GM18909 (cell line): Measurements from ENCODE around the gene GRB2.
"Not testable (repeated sequence)": the region's sequence is repeated elsewhere in the genome, so short reads cannot be mapped to it uniquely, and the experiment has no call there.

Experiments used
- ATAC-seq: cut with Tn5 transposase; IDR thresholded peaks from one replicate; pipeline ENCODE4 v1.9.1; 2021; ENCODE audit warnings: mild to moderate bottlenecking; ENCODE audit not compliant: unreplicated experiment, poor library complexity

GRB2 gene

GRCh38 chr17:75390982-75391381 is 14.5 kb downstream of the GRB2 start:
- no peak for ATAC-seq

GRCh38 chr17:75388476-75389030 is 16.9 kb downstream of the GRB2 start:
- no peak for ATAC-seq

DNA sequence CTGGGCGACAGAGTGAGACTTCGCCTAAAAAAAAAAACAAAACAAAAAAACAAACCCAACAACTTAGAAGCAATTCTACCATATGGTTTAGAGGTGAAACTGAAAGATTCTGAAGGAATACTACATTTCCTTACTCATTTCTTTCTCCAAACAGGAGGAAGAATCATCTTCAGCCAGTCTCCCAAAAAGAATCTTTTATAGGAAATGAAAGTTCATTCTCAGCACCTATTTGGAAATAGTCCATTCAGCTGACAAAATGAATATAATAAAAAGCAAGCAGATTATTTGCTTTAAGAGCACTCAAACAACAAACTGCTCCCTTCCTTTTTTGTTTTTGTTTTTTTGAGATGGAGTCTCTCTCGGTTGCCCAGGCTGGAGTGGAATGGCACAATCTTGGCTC is 17.7 kb downstream of the GRB2 start:
- no peak for ATAC-seq

- no peak for ATAC-seq
These were observed 19.0 kb downstream of the GRB2 start for GRCh38 chr17:75386430-75386829.

GRCh38 chr17:75384751-75385150 is 20.7 kb downstream of the GRB2 start:
- no peak for ATAC-seq

DNA sequence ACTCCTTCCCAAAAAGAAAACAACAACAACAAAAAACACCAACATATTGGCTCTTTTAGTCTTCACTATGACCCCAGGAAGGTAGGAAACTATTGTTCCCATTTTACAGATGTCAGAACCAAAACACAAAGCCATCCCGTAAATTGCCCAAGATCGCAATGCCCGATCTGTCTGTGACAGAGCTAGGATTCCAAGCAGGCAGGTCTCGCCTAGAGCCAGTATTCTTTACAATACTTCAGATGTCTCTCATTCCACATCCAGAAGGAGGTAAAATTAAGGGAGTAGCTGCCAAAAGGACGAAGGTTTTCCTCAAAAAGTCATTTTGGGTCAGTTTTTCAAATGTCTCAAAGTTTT is 21.7 kb downstream of the GRB2 start:
- no peak for ATAC-seq

GRCh38 chr17:75380750-75381149 is 24.7 kb downstream of the GRB2 start:
- ATAC-seq = no peak

- ATAC-seq = no peak
These were observed 25.2 kb downstream of the GRB2 start for GRCh38 chr17:75380315-75380714.

DNA sequence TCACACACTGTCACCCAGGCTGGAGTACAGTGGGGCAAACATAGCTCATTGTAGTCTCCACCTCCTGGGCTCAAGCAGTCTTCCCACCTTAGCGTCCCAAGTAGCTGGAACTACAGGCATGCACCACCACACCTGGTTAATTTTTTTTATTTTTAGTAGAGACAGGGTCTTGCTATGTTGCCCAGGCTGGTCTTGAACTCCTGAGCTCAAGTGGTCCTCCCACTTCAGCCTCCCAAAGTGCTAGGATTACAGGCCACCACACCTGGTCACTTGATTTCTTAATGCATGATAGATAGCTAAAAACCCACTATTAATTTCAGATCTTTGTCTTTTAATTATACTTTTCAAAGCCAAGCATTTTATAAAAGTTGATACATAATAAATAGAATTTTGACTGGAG is 26.1 kb downstream of the GRB2 start:
- not testable (repeated sequence) for ATAC-seq

DNA sequence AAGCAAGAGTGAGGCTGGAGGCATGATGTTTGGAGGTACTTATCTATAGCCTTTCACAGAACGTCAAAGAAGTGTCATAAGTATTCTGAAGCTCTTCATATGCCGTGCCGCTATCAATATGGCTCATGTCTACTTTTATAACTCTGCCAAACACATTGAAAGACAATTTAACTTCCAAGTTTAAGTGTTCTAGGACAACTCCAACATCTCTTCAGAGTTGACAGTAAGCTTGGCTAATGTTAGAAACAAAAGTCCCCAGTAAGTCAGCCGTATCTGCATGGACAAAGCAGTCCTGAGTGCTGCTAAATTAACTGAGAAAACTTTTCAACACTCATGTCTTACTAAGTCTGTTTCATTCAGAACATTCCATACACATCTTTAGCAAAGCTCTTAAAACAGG is 32.2 kb downstream of the GRB2 start:
- no peak for ATAC-seq

DNA sequence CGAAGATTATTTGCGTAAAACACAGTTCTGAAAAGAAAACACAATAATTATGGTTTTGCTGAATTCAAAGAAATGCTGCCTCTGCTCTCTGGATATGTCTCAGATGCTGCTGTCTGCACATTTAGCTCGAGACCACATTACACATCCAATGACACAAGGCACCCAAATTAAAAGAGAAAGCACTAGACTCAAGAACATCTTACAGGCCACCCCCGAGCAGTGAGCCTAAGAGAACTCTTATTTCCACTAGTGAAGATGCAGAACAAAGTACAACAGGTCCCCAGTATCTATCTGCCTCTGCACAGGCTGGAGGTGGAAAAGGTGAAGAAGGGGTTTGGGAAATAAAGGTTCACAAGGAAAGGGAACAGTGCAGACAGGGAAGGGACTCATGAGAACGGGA is 33.5 kb downstream of the GRB2 start:
- ATAC-seq = peak; percentile 45

GRCh38 chr17:75371339-75371738 is 34.1 kb downstream of the GRB2 start:
- ATAC-seq = peak; percentile 21

DNA sequence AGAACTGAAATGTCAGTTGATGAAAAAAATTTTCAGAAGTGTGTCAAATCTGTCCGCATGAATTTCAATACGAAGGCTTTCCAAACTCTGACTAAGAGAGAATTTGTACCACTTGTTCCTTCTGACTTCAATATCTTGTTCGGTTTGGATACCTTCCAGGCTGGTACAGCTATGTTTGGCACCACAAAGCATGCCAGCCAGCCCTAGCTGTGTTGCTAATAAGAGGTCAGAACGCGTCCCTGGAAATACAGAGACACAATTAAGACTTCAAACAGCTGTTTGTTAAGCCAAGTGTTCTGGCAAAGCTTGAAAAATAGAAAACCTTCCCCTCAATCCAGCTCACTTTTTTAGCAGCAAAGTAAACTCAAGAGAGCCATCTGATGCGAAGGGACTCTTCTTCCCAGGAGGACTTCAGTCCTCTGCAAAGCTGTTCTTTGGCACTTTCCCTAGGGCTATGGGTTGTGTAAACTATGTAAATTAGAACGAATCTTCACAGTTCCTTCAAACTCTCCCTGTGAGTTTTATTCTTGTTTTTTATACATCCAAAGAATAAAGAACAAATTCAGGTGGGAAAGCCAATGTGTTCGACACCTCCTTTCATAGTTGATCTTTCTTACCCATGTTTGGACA is 35.1 kb downstream of the GRB2 start:
- ATAC-seq = no peak

- not testable (repeated sequence) for ATAC-seq
These were observed 37.4 kb downstream of the GRB2 start for GRCh38 chr17:75367838-75368789.

DNA sequence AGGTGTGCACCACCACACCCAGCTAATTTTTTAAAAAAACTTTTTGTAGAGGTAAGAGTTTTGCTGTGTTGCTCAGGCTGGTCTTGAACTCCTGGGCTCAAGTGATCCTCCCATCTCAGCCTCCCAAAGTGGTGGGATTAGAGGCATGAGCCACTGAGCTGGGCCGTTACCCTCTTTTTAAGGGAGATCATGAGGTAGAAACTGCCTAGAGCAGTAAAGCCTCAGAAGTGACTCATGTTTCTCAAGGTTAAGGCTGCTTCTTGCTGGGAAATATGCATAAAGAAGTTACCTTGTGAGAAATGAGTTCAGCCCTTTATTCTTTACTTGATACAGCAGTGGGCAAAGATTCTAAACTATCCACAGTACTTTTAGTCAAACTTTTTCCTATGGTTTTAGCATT is 38.2 kb downstream of the GRB2 start:
- no peak for ATAC-seq

DNA sequence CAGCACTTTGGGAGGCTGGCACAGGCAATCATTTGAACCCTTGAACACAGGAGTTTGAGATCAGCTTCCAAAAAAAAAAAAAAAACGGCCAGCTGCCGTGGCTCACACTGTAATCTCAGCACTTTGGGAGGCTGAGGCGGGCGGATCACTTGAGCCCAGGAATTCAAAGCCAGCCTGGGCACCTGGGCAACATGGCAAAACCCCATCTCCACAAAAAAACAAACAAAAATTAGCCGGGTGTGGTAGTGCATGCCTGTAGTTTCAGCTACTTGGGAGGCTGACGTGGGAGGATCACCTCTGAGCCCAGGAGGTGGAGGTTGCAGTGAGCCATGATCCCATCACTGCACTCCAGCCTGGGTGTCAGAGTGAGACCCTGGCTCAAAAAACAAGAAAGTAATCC is 39.0 kb downstream of the GRB2 start:
- no peak for ATAC-seq

DNA sequence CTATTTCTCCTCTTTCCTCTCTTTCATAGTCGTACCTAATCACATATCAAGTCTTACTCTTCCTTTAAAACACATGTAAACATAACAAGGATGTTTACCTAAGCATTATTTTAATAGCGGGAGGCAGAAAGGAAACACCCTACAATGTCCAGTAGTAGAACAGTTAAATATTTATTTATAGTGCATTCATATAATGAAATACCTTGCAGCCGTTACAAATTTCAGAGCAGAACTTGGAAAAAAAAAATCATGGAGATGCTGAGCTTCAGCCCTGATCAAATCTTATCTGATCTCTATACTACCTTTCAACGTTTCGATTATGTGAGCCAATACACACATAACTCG is 39.6 kb downstream of the GRB2 start:
- ATAC-seq = no peak

DNA sequence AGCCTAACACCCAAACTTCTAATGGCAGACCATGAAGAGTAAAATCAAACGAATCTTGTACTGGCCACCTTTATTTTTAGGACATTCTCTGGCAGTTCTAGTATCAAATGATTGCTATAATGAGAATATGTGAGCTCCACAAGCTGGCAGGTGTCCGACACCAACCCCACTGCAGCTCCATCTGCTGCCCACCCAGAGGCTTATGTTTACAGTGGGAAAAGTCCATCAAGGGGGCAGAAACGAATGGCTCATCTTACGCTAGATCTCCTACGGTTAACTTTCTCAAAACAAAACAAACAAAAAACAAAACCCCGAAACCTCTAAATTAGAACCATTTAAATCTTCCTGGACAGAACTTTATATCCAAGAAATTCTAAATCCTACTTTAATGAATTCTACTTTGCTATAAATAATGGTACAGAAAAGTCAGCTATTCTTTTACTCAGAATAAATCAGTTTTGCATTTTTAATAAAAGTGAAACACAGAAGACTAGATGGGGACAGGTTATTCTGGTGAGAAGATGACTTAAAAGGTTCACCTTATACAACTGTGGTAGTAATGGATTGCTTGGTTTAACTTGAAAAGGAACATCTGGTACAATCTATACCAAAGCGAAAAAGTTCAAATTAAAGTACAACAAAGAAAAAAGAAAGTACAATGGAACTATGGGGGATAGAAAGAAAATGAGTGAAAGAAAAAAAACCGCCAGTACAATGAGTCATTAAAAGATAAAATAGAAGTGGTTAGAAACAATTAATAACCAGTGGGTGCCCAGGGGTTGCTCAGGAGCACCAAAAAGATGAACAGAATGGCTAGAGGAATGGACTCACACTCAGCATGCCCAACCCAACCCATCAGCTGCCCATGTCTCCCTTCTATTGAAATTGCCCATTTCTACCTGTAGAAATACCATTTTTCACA is 40.2 kb downstream of the GRB2 start:
- ATAC-seq = no peak

GRCh38 chr17:75364078-75364477 is 41.4 kb downstream of the GRB2 start:
- ATAC-seq = no peak

GRCh38 chr17:75361996-75362395 is 43.5 kb downstream of the GRB2 start:
- no peak for ATAC-seq

DNA sequence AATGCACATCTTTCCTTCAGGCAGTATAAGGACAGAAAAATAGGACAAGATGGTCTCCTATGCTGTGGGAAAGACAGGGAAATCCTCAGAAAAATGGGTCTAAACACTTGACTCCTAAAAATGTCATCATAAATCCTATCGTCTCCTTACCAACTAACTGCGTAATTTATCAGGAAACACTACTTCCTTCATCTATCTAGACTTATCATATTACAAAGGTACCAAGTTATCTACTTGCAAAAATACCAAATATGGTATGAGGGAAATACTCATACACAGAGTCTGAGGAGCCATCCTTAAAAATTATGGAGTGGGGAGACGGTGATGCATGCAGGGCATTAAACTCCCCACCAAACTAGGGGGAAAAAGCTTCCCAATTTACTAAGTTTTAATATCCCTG is 44.1 kb downstream of the GRB2 start:
- ATAC-seq = no peak
